PC-9 (cell line): Measurements from ENCODE around the gene TECPR1.

ENCODE experiments used
- EZH2 ChIP-seq: fragments of 200-600 bp; sonication (generic); IDR thresholded peaks from 2 replicates; pipeline ENCODE4 v1.8.0; 2017; ENCODE audit warnings: antibody characterized with exemption, low read depth
- TF ChIP-seq, protein P1 (sequence below): fragments of 200-600 bp; sonication (generic); conservative IDR thresholded peaks from 2 replicates; pipeline ENCODE4 v1.6.1; 2017; ENCODE audit warnings: mixed run types, antibody characterized with exemption, mild to moderate bottlenecking, moderate library complexity

DNA sequence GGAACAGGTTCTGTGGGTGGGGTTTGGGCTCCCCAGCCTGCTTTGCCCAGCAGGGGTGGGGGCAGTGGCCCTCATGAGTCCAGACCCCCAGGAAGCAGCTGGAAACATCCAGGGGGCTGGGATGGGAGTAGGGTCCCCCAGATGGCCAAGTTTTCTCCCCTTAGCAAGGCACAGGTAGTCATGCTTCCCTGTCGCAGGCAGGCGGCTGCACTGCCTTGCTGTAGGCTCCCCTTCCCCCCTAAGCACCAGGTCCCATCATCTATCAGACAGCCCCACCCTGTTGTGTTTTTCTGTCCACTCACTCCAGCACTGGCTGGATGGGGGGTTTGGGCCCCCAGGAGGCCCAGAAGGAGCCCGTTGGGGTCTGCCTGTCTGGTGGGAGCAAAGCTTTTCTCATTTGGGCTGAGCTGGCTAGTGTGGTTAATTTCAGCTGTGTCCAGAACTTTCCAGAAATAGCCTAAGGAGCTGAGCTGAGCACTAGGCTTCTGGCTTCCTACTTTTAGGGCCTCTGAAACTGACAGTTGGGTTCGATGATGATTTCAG lies 37.4 kb upstream of the TECPR1 start:
- TF ChIP-seq, protein P1, sequence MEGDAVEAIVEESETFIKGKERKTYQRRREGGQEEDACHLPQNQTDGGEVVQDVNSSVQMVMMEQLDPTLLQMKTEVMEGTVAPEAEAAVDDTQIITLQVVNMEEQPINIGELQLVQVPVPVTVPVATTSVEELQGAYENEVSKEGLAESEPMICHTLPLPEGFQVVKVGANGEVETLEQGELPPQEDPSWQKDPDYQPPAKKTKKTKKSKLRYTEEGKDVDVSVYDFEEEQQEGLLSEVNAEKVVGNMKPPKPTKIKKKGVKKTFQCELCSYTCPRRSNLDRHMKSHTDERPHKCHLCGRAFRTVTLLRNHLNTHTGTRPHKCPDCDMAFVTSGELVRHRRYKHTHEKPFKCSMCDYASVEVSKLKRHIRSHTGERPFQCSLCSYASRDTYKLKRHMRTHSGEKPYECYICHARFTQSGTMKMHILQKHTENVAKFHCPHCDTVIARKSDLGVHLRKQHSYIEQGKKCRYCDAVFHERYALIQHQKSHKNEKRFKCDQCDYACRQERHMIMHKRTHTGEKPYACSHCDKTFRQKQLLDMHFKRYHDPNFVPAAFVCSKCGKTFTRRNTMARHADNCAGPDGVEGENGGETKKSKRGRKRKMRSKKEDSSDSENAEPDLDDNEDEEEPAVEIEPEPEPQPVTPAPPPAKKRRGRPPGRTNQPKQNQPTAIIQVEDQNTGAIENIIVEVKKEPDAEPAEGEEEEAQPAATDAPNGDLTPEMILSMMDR, result no peak
- no peak for TF ChIP-seq EZH2
